CD14-positive monocyte (primary cell): Measurements from ENCODE around the gene DPP6. TPM values are rescaled to one million over a fixed set of nuclear protein-coding genes. Genes with fewer than 3 reads are reported as not detected.

Source experiments
- DNase-seq, 3 donors: peaks; one replicate each; pipeline ENCODE4 v3.0.0-alpha.2; 2011 to 2022
- H2AFZ ChIP-seq: 2 replicates; pipeline ENCODE4 v1.6.0; 2012; ENCODE audit warnings: mild to moderate bottlenecking, low read depth, low read length, inconsistent platforms; ENCODE audit not compliant: insufficient read depth, poor library complexity, severe bottlenecking
- H3K27ac ChIP-seq, 2 donors: 1 replicate in 1 of 2; 2 replicates in 1 of 2; pipeline ENCODE4 v1.5.1; 2012 to 2013; ENCODE audit warnings: low read length in 2 of 2, control low read depth in 1 of 2, inconsistent platforms in 1 of 2, low read depth in 1 of 2, mild to moderate bottlenecking in 1 of 2
- H3K27me3 ChIP-seq, 2 donors: one replicate each; pipeline versions ENCODE4 v1.6.0 to v1.6.1; 2011 to 2013; ENCODE audit warnings: low read length in 2 of 2; ENCODE audit not compliant: control insufficient read depth in 2 of 2, insufficient read depth in 2 of 2
- H3K36me3 ChIP-seq, 2 donors: replicated peaks in 1 of 2; 1 replicate in 1 of 2; 2 replicates in 1 of 2; pipeline versions ENCODE4 v1.5.1 to v1.6.1; 2012 to 2013; ENCODE audit warnings: low read length in 2 of 2, control low read depth in 1 of 2, inconsistent platforms in 1 of 2, mild to moderate bottlenecking in 1 of 2; ENCODE audit not compliant: insufficient read depth in 2 of 2, control insufficient read depth in 1 of 2
- H3K4me1 ChIP-seq, 2 donors: 1 replicate in 1 of 2; 2 replicates in 1 of 2; pipeline versions ENCODE4 v1.5.1 to v1.6.1; 2012 to 2013; ENCODE audit warnings: low read length in 2 of 2, control low read depth in 1 of 2, inconsistent platforms in 1 of 2, mild to moderate bottlenecking in 1 of 2, moderate library complexity in 1 of 2; ENCODE audit not compliant: insufficient read depth in 2 of 2, control insufficient read depth in 1 of 2
- H3K4me2 ChIP-seq: replicated peaks from 2 replicates; pipeline ENCODE3; 2012; ENCODE audit warnings: low read length, moderate library complexity, mild to moderate bottlenecking; ENCODE audit not compliant: poor library complexity, severe bottlenecking; ENCODE audit errors: extremely low read depth
- H3K4me3 ChIP-seq, 3 experiments: fragments of 200-600 bp in 1 of 3; sonication (generic) in 1 of 3; replicated peaks in 1 of 3; 1 replicate in 2 of 3; 2 replicates in 1 of 3; pipeline ENCODE4 v1.5.1; 2011 to 2013; ENCODE audit warnings: low read length in 3 of 3, mild to moderate bottlenecking in 3 of 3, control low read depth in 2 of 3, low read depth in 2 of 3, inconsistent platforms in 1 of 3, moderate library complexity in 1 of 3
- H3K79me2 ChIP-seq: 2 replicates; pipeline ENCODE4 v1.6.0; 2012; ENCODE audit warnings: mild to moderate bottlenecking, control low read depth, inconsistent platforms, low read length, moderate library complexity; ENCODE audit not compliant: insufficient read depth
- H3K9ac ChIP-seq: 2 replicates; pipeline ENCODE4 v1.6.0; 2017; ENCODE audit warnings: low read length, mild to moderate bottlenecking; ENCODE audit not compliant: insufficient read depth, poor library complexity, severe bottlenecking
- H3K9me3 ChIP-seq, 2 donors: replicated peaks in 1 of 2; 1 replicate in 1 of 2; 2 replicates in 1 of 2; pipeline versions ENCODE4 v1.5.1 to v1.6.1; 2012 to 2013; ENCODE audit warnings: low read length in 2 of 2, control low read depth in 1 of 2; ENCODE audit not compliant: control insufficient read depth in 1 of 2, insufficient read depth in 1 of 2
- H4K20me1 ChIP-seq: 2 replicates; pipeline ENCODE4 v1.6.0; 2012; ENCODE audit warnings: mild to moderate bottlenecking, low read length, control low read depth, moderate library complexity; ENCODE audit not compliant: insufficient read depth
- H3K27ac Mint-ChIP-seq, 7 donors: one replicate each; pipeline ENCODE4 v1.8.0; 2020; ENCODE audit warnings: mild to moderate bottlenecking in 7 of 7, mixed read lengths in 7 of 7, moderate library complexity in 6 of 7, inconsistent platforms in 2 of 7
- H3K27me3 Mint-ChIP-seq, 3 donors: one replicate each; pipeline ENCODE4 v1.8.0; 2021 to 2022; ENCODE audit warnings: low read depth in 3 of 3, mild to moderate bottlenecking in 3 of 3, mixed read lengths in 3 of 3, moderate library complexity in 3 of 3, inconsistent platforms in 1 of 3
- H3K36me3 Mint-ChIP-seq, 2 donors: one replicate each; pipeline ENCODE4 v1.8.0; 2020; ENCODE audit warnings: mixed read lengths in 2 of 2, inconsistent platforms in 1 of 2, mild to moderate bottlenecking in 1 of 2
- H3K4me1 Mint-ChIP-seq: one replicate; pipeline ENCODE4 v1.8.0; 2020; ENCODE audit warnings: mild to moderate bottlenecking, mixed read lengths
- H3K4me3 Mint-ChIP-seq, 2 donors: one replicate each; pipeline ENCODE4 v1.8.0; 2020; ENCODE audit warnings: mild to moderate bottlenecking in 2 of 2, mixed read lengths in 2 of 2, moderate library complexity in 1 of 2
- H3K9me3 Mint-ChIP-seq, 7 donors: one replicate each; pipeline ENCODE4 v1.8.0; 2020 to 2022; ENCODE audit warnings: mixed read lengths in 7 of 7, mild to moderate bottlenecking in 6 of 7, moderate library complexity in 6 of 7, inconsistent platforms in 2 of 7
- WGBS: methylation state at CpG from one replicate; pipeline ENCODE4 v1.1.5; 2013; ENCODE audit warnings: missing lambda C conversion rate; ENCODE audit not compliant: insufficient coverage; 5-methylcytosine and 5-hydroxymethylcytosine counted together
- intact Hi-C, 2 donors: fragments of 100-400 bp; cut with micrococcal nuclease; formaldehyde crosslinking; loops; one replicate each; pipeline versions ENCODE4 v1.15.0 to v1.15.1; 2023
- polyA plus RNA-seq, 3 donors: library from polyadenylated mRNA; depleted of rRNA in 1 of 3; unstranded in 2 of 3; stranded (reverse) in 1 of 3; fragments of 300-500 nt in 2 of 3; fragments of >200 nt in 1 of 3; fragmentation: Illumina TruSeq in 2 of 3; gene quantifications; 1 replicate in 2 of 3; 2 replicates in 1 of 3; pipeline ENCODE4 v1.2.3, GENCODE V29; 2012 to 2021
- TF ChIP-seq, protein P1 (sequence below): fragments of 200-600 bp; IDR thresholded peaks from one replicate; pipeline ENCODE4 v1.8.0; 2022; ENCODE audit warnings: antibody characterized with exemption, mild to moderate bottlenecking

DPP6 gene
- polyA plus RNA-seq, 3 donors = not detected

- H3K4me2 ChIP-seq = no peak overlapping the region
- H3K36me3 ChIP-seq = no peaks in the 10 kb centered on the region
- intact Hi-C loops = no loop called here
- H2AFZ ChIP-seq = no peak overlapping the region
- no peaks in the 10 kb centered on the region for H3K27me3 Mint-ChIP-seq
- H3K9me3 ChIP-seq = peaks cover 0 to 3% of the 10 kb centered on the region in 2 donors
- peaks cover 0 to 14% (median 4%) of the 10 kb centered on the region in 7 donors for H3K9me3 Mint-ChIP-seq
- H3K4me3 ChIP-seq = no peak overlapping the region
- 98% methylated on average over 5 of the region's 7 CpGs for WGBS
- H3K27ac ChIP-seq = no peak overlapping the region
- H3K27ac Mint-ChIP-seq = no peak overlapping the region
- no peaks in the 10 kb centered on the region for H3K79me2 ChIP-seq
- H3K4me1 Mint-ChIP-seq = no peaks in the 10 kb centered on the region
- H3K4me3 Mint-ChIP-seq = no peak overlapping the region
- H3K27me3 ChIP-seq = no peaks in the 10 kb centered on the region
- no peaks in the 10 kb centered on the region for H3K4me1 ChIP-seq
- H3K9ac ChIP-seq = no peak overlapping the region
- H4K20me1 ChIP-seq = no peaks in the 10 kb centered on the region
- H3K36me3 Mint-ChIP-seq = no peaks in the 10 kb centered on the region
- no peak for DNase-seq
- TF ChIP-seq, protein P1, sequence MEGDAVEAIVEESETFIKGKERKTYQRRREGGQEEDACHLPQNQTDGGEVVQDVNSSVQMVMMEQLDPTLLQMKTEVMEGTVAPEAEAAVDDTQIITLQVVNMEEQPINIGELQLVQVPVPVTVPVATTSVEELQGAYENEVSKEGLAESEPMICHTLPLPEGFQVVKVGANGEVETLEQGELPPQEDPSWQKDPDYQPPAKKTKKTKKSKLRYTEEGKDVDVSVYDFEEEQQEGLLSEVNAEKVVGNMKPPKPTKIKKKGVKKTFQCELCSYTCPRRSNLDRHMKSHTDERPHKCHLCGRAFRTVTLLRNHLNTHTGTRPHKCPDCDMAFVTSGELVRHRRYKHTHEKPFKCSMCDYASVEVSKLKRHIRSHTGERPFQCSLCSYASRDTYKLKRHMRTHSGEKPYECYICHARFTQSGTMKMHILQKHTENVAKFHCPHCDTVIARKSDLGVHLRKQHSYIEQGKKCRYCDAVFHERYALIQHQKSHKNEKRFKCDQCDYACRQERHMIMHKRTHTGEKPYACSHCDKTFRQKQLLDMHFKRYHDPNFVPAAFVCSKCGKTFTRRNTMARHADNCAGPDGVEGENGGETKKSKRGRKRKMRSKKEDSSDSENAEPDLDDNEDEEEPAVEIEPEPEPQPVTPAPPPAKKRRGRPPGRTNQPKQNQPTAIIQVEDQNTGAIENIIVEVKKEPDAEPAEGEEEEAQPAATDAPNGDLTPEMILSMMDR = no peak
These were observed 125.4 kb downstream of the DPP6 start for GRCh38 chr7:154177584-154177983.

DNA sequence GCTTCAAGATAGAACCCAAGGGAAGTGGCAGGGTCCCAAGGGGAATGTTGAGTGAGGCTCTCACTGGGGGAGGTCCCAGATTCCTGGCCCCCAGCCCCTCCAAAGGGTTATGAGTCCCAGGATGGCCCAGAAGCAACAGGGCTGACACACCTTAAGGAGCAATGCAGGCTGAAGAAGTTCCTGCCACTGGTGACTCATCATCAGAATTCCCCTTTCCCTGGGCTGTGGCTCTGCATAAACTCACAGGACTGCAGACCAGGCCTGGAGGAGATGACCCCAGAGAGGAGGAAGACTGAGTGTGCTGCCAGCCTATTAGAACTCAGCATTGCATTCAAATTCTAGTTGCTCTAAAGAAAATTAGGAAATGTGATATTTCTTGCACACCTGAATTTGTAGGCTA lies 126.7 kb downstream of the DPP6 start:
- TF ChIP-seq, protein P1 = no peak
- no peak for DNase-seq
- intact Hi-C loops = no loop called here
- peaks cover 6 to 9% of the 10 kb centered on the region in 2 donors for H3K9me3 ChIP-seq
- H3K27me3 ChIP-seq = no peaks in the 10 kb centered on the region
- H3K36me3 ChIP-seq = no peaks in the 10 kb centered on the region
- H3K4me3 Mint-ChIP-seq = no peak overlapping the region
- no peaks in the 10 kb centered on the region for H4K20me1 ChIP-seq
- H3K4me1 ChIP-seq = no peaks in the 10 kb centered on the region
- no peak overlapping the region for H3K27ac ChIP-seq
- no peak overlapping the region for H3K4me2 ChIP-seq
- no peaks in the 10 kb centered on the region for H3K4me1 Mint-ChIP-seq
- H3K79me2 ChIP-seq = no peaks in the 10 kb centered on the region
- H3K4me3 ChIP-seq = no peak overlapping the region
- H3K9me3 Mint-ChIP-seq = peaks cover 0 to 17% (median 6%) of the 10 kb centered on the region in 7 donors
- H3K27me3 Mint-ChIP-seq = peaks cover 0 to under 1% (median 0%) of the 10 kb centered on the region in 3 donors
- no peak overlapping the region for H3K27ac Mint-ChIP-seq
- no peak overlapping the region for H3K9ac ChIP-seq
- H2AFZ ChIP-seq = no peak overlapping the region
- H3K36me3 Mint-ChIP-seq = no peaks in the 10 kb centered on the region
